ENCODE results near the gene RFNG.

DNA sequence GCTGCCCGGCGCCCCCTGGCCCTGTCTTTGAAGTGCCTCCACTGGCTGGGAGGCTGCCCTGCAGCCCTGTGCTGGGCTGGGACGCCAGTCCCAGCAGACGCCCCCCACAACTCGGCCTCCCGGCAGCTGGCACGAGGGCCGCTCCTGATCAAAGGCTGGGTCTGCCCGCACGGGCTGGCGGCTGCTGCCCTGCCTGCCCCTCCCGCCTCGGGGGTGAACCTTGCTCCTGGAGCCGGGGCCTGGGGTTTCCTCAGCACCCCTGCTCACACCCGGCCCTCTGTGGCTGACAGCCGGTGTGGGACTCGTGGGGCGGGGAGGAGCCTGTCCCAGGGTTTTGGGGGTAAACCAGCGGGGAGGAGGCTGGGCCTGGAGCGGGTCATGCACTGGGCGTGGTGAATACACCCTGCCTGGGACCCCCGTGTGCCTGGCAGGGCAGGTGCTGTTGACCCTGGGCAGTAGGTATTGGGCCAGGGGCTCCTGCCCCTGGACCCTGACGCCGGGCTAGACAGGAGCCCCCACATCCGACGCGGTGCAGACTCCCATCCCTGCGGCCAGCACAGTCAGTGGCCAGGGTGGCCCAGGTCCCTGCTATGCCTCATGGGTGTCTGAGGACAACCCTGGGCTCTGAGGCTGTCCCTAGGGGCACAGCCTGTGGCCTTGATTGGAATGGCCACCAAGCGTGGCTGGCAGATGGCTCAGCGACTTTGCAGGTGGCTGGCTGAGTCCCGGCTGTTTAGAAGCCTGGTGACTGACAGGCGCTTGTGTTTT lies 50.6 kb downstream of the RFNG start:
- TF ChIP-seq, protein P1, sequence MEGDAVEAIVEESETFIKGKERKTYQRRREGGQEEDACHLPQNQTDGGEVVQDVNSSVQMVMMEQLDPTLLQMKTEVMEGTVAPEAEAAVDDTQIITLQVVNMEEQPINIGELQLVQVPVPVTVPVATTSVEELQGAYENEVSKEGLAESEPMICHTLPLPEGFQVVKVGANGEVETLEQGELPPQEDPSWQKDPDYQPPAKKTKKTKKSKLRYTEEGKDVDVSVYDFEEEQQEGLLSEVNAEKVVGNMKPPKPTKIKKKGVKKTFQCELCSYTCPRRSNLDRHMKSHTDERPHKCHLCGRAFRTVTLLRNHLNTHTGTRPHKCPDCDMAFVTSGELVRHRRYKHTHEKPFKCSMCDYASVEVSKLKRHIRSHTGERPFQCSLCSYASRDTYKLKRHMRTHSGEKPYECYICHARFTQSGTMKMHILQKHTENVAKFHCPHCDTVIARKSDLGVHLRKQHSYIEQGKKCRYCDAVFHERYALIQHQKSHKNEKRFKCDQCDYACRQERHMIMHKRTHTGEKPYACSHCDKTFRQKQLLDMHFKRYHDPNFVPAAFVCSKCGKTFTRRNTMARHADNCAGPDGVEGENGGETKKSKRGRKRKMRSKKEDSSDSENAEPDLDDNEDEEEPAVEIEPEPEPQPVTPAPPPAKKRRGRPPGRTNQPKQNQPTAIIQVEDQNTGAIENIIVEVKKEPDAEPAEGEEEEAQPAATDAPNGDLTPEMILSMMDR (IDR thresholded peaks at IDR 0.05) = no peak
- TF ChIP-seq POLR2AphosphoS5 (IDR thresholded peaks at IDR 0.05; ENCODE audit: low read depth, low read length) (no peak), TCF7L2 (IDR thresholded peaks at IDR 0.05; ENCODE audit: low read depth, low read length) (no peak), SIN3A (IDR thresholded peaks at IDR 0.05; ENCODE audit: borderline replicate concordance, insufficient read depth, low read depth, low read length) (no peak)
- TF ChIP-seq, protein P2, sequence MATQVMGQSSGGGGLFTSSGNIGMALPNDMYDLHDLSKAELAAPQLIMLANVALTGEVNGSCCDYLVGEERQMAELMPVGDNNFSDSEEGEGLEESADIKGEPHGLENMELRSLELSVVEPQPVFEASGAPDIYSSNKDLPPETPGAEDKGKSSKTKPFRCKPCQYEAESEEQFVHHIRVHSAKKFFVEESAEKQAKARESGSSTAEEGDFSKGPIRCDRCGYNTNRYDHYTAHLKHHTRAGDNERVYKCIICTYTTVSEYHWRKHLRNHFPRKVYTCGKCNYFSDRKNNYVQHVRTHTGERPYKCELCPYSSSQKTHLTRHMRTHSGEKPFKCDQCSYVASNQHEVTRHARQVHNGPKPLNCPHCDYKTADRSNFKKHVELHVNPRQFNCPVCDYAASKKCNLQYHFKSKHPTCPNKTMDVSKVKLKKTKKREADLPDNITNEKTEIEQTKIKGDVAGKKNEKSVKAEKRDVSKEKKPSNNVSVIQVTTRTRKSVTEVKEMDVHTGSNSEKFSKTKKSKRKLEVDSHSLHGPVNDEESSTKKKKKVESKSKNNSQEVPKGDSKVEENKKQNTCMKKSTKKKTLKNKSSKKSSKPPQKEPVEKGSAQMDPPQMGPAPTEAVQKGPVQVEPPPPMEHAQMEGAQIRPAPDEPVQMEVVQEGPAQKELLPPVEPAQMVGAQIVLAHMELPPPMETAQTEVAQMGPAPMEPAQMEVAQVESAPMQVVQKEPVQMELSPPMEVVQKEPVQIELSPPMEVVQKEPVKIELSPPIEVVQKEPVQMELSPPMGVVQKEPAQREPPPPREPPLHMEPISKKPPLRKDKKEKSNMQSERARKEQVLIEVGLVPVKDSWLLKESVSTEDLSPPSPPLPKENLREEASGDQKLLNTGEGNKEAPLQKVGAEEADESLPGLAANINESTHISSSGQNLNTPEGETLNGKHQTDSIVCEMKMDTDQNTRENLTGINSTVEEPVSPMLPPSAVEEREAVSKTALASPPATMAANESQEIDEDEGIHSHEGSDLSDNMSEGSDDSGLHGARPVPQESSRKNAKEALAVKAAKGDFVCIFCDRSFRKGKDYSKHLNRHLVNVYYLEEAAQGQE (IDR thresholded peaks at IDR 0.05; ENCODE audit: insufficient read depth in 1 of 2, low read depth in 2 of 2, low read length in 1 of 2) = no peak

Data from Panc1 (cell line).